Dendritic cell treated with granulocyte-macrophage colony-stimulating factor and Interleukin-4, amounts not matched to agents 40 ng/mL and 50 ng/mL, for 4 days (primary cell): ENCODE measurements around the gene GLT8D2.

ENCODE experiments used
- H3K27ac Mint-ChIP-seq: one replicate; pipeline ENCODE4 v1.8.0; 2022; ENCODE audit warnings: mild to moderate bottlenecking, mixed read lengths
- H3K27me3 Mint-ChIP-seq: one replicate; pipeline ENCODE4 v1.8.0; 2022; ENCODE audit warnings: mild to moderate bottlenecking, mixed read lengths
- H3K36me3 Mint-ChIP-seq: one replicate; pipeline ENCODE4 v1.8.0; 2022; ENCODE audit warnings: low read depth, mixed read lengths
- H3K4me1 Mint-ChIP-seq: one replicate; pipeline ENCODE4 v1.8.0; 2022; ENCODE audit warnings: low read depth, mixed read lengths
- H3K4me3 Mint-ChIP-seq: one replicate; pipeline ENCODE4 v1.8.0; 2022; ENCODE audit warnings: mild to moderate bottlenecking, moderate library complexity, mixed read lengths
- H3K9me3 Mint-ChIP-seq: one replicate; pipeline ENCODE4 v1.8.0; 2022; ENCODE audit warnings: mixed read lengths
- intact Hi-C: fragments of 100-400 bp; cut with micrococcal nuclease; formaldehyde crosslinking; loops from one replicate; pipeline ENCODE4 v1.15.0; 2022

The GLT8D2 gene

DNA sequence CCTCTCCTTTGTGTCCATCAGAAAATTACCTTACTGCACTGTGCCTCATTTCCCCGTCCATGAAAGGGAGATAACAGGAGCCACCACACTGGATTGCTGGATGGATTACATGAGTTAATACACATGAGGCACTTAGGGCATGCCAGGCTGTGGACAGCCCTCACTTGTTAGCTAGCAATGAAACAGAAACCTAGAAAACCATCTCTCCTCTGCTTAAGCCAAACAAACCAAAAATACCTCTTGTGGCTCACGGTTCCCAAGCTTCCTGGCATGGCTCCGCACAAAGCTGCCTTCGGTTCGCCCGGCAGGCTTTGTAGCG is 13.7 kb upstream of the GLT8D2 start:
- Mint-ChIP-seq H3K4me3 (peak overlapping the region; percentile 90), H3K36me3 (peaks cover 36% of the 10 kb centered on the region), H3K4me1 (peaks cover 14% of the 10 kb centered on the region), H3K9me3 (no peaks in the 10 kb centered on the region), H3K27ac (peak overlapping the region; percentile 89), H3K27me3 (peaks cover 8% of the 10 kb centered on the region)
- intact Hi-C loops, result loop anchor here (2.0 to 5.0 kb wide), 2 partner anchors 45 to 106 kb away; a partner anchor contains a TSS

DNA sequence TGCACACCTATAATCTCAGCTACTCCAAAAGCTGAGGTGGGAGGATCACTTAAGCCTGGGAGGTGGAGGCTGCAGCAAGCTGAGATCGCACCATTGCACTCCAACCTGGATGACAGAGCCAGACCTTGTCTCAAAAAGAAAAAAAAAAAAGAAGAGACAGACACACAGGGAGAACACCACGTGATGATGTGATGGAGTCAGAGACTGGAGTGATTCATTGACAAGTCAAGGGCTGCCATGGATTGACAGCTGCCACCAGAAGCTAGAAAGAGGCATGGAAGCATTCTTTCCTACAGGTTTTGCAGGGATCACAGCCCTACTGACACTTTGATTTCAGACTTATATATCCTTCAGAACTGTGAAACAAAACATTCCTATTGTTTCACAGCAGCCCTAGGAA is 10.8 kb upstream of the GLT8D2 start:
- Mint-ChIP-seq H3K36me3 (peaks cover 15% of the 10 kb centered on the region), H3K9me3 (no peaks in the 10 kb centered on the region), H3K27me3 (peaks cover 10% of the 10 kb centered on the region), H3K27ac (no peak overlapping the region), H3K4me3 (no peak overlapping the region), H3K4me1 (peaks cover 8% of the 10 kb centered on the region)
- intact Hi-C loops, result loop anchor here (5.0 kb wide), 1 partner anchor 103 kb away; a partner anchor contains a TSS

- peaks cover 8% of the 10 kb centered on the region for H3K4me1 Mint-ChIP-seq
- no peak overlapping the region for H3K4me3 Mint-ChIP-seq
- H3K36me3 Mint-ChIP-seq, result peaks cover 12% of the 10 kb centered on the region
- H3K27ac Mint-ChIP-seq, result no peak overlapping the region
- no peaks in the 10 kb centered on the region for H3K9me3 Mint-ChIP-seq
- intact Hi-C loops, result loop anchor here (5.0 kb wide), 1 partner anchor 103 kb away; a partner anchor contains a TSS
- peaks cover 10% of the 10 kb centered on the region for H3K27me3 Mint-ChIP-seq
Observed at GRCh38 chr12:104059963-104060362, 10.0 kb upstream of the GLT8D2 start.

GRCh38 chr12:104058802-104059201 is 8.8 kb upstream of the GLT8D2 start:
- intact Hi-C loops, result no loop called here
- H3K27ac Mint-ChIP-seq, result no peak overlapping the region
- H3K9me3 Mint-ChIP-seq, result no peaks in the 10 kb centered on the region
- H3K4me3 Mint-ChIP-seq, result no peak overlapping the region
- peaks cover 14% of the 10 kb centered on the region for H3K27me3 Mint-ChIP-seq
- peaks cover under 1% of the 10 kb centered on the region for H3K36me3 Mint-ChIP-seq
- peaks cover 8% of the 10 kb centered on the region for H3K4me1 Mint-ChIP-seq

DNA sequence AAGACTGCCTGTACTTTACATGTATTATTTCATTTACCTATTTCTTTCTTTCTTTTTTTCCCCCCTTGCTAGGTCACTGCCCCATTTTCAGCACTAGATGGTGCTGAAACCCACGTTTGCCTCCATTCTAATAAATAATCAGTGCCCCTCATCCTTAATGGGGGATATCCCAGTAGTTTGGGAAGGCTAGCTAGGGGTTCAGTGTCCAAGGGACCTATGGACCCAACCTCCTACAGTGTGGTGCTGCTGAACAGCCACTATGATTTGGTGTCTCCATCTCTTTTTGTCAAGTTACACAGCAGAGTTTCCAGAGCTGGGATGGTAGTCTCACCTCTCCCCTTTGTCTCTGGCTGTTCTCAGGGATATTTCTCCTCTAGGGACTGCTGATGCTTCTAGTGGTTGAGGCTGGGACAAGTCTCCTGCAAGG is 7.8 kb upstream of the GLT8D2 start:
- Mint-ChIP-seq H3K27me3 (peaks cover 21% of the 10 kb centered on the region), H3K36me3 (no peaks in the 10 kb centered on the region), H3K4me1 (peaks cover 8% of the 10 kb centered on the region), H3K9me3 (no peaks in the 10 kb centered on the region), H3K27ac (no peak overlapping the region), H3K4me3 (no peak overlapping the region)
- intact Hi-C loops, result loop anchor here (1.0 kb wide), 1 partner anchor 52 kb away; no protein-coding TSS in a partner anchor

- intact Hi-C loops, result no loop called here
- no peak overlapping the region for H3K4me3 Mint-ChIP-seq
- no peaks in the 10 kb centered on the region for H3K9me3 Mint-ChIP-seq
- H3K27me3 Mint-ChIP-seq, result peaks cover 19% of the 10 kb centered on the region
- no peaks in the 10 kb centered on the region for H3K36me3 Mint-ChIP-seq
- no peak overlapping the region for H3K27ac Mint-ChIP-seq
- peaks cover 8% of the 10 kb centered on the region for H3K4me1 Mint-ChIP-seq
Observed at GRCh38 chr12:104056419-104056972, 6.5 kb upstream of the GLT8D2 start.

DNA sequence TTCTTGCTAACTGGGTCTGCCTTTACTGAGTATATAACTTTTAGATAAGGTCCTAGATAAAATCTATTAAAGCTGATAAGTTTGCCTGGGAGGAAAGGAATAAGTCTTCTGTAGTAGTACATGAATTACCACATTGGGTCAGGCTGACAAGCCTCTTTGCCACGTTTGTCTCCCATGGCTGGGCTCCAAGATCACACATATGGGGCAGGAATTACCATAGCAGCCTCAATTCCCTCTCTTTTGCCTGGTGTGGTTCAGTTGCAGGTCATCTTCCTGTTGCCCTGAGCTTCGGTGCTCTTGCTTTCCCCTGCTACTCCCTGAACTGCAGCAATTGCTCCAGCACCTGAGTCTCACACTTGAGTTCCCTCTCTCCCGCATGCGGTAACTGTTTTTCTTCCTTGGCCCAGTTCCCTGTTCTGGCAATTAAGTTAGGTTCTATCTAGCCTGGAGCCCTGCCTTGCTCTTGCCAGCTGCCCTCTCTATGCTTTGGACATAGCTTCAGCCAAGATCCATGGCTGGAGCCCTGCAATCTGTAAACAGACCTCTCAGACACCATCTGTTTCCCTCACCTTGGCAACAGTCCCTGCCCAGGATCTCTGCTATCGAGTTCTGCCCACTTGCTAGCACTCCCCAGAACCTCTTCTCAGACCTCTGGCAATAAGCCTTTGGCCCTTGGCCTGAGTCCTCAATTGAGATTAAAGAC is 5.8 kb upstream of the GLT8D2 start:
- H3K36me3 Mint-ChIP-seq, result no peaks in the 10 kb centered on the region
- H3K27ac Mint-ChIP-seq, result no peak overlapping the region
- H3K27me3 Mint-ChIP-seq, result peaks cover 24% of the 10 kb centered on the region
- intact Hi-C loops, result no loop called here
- peaks cover 8% of the 10 kb centered on the region for H3K4me1 Mint-ChIP-seq
- H3K9me3 Mint-ChIP-seq, result no peaks in the 10 kb centered on the region
- no peak overlapping the region for H3K4me3 Mint-ChIP-seq

GRCh38 chr12:104054681-104055346 is 4.8 kb upstream of the GLT8D2 start:
- H3K27ac Mint-ChIP-seq, result no peak overlapping the region
- H3K9me3 Mint-ChIP-seq, result no peaks in the 10 kb centered on the region
- no peak overlapping the region for H3K4me3 Mint-ChIP-seq
- peaks cover 31% of the 10 kb centered on the region for H3K27me3 Mint-ChIP-seq
- no peaks in the 10 kb centered on the region for H3K36me3 Mint-ChIP-seq
- intact Hi-C loops, result no loop called here
- H3K4me1 Mint-ChIP-seq, result peaks cover 10% of the 10 kb centered on the region

- Mint-ChIP-seq H3K4me3 (no peak overlapping the region), H3K4me1 (peaks cover 10% of the 10 kb centered on the region), H3K27ac (no peak overlapping the region), H3K9me3 (no peaks in the 10 kb centered on the region), H3K27me3 (peaks cover 40% of the 10 kb centered on the region), H3K36me3 (no peaks in the 10 kb centered on the region)
- intact Hi-C loops, result no loop called here
Observed at GRCh38 chr12:104050436-104050835, 449 bp upstream of the GLT8D2 start.

- Mint-ChIP-seq H3K27ac (no peak overlapping the region), H3K27me3 (peaks cover 39% of the 10 kb centered on the region), H3K4me1 (peaks cover 10% of the 10 kb centered on the region), H3K9me3 (no peaks in the 10 kb centered on the region), H3K36me3 (no peaks in the 10 kb centered on the region), H3K4me3 (no peak overlapping the region)
- intact Hi-C loops, result no loop called here
Observed at GRCh38 chr12:104049278-104049902, 597 bp downstream of the GLT8D2 start.

DNA sequence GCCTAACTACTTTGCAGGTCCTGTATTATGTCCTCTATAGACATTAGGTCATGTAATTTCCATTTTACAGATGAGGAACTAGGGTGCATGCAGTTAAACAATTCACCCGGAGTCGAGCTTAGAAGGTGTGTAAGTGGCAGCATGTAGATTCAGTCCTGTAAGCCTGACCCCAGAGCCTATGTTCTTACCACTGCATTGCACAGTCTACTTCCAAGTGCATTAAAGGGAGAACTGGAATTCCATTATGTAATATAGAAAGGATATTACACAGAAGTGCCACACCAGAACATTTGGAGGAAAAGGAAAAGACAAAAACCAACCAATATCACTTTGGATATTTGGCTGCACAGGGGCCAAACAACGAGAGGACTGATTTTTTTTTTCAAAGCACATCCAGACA is 1.2 kb downstream of the GLT8D2 start:
- peaks cover 38% of the 10 kb centered on the region for H3K27me3 Mint-ChIP-seq
- peaks cover 10% of the 10 kb centered on the region for H3K4me1 Mint-ChIP-seq
- no peaks in the 10 kb centered on the region for H3K36me3 Mint-ChIP-seq
- intact Hi-C loops, result no loop called here
- H3K4me3 Mint-ChIP-seq, result no peak overlapping the region
- H3K9me3 Mint-ChIP-seq, result no peaks in the 10 kb centered on the region
- H3K27ac Mint-ChIP-seq, result no peak overlapping the region

DNA sequence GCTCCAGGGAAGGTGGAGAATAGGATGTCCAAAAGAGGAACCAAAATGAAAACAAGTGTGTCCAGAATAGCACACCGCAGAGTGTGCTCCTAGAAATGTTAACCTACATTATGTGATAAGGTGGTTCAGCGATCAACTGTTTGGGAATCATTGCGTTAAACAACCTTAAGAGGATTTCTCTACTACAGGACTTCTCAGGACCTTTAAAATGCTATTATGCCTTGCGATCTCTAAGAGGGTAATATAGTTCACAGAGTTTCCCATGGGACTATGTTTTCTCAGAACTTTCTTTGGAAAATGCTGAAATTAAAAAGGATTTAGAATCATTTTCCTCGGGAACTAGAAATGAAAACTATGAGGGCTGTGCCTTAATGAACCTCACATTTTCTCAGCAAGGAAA is 1.8 kb downstream of the GLT8D2 start:
- Mint-ChIP-seq H3K27ac (no peak overlapping the region), H3K9me3 (no peaks in the 10 kb centered on the region), H3K4me1 (peaks cover 10% of the 10 kb centered on the region), H3K27me3 (peaks cover 36% of the 10 kb centered on the region), H3K4me3 (no peak overlapping the region), H3K36me3 (no peaks in the 10 kb centered on the region)
- intact Hi-C loops, result no loop called here

DNA sequence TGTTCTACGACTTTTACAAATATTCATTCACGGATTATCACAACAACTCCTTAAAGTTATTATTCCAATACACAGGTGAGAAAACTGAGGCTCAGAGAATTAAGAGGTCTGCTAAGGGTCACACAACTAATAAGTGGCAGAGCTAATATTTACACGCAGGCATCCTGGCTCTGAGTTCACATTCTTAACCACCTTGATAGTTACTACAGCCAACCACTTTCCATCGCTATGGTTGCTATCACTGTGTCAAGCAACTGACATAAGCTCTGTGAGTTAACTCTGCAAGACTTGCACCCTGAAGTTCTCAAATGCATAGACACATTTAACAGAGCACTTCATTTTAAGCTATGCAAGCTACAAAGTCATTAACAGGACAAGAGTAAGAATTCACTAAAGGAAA is 3.7 kb downstream of the GLT8D2 start:
- H3K36me3 Mint-ChIP-seq, result no peaks in the 10 kb centered on the region
- no peak overlapping the region for H3K4me3 Mint-ChIP-seq
- H3K4me1 Mint-ChIP-seq, result peaks cover 10% of the 10 kb centered on the region
- intact Hi-C loops, result no loop called here
- H3K9me3 Mint-ChIP-seq, result no peaks in the 10 kb centered on the region
- H3K27ac Mint-ChIP-seq, result no peak overlapping the region
- peaks cover 34% of the 10 kb centered on the region for H3K27me3 Mint-ChIP-seq

DNA sequence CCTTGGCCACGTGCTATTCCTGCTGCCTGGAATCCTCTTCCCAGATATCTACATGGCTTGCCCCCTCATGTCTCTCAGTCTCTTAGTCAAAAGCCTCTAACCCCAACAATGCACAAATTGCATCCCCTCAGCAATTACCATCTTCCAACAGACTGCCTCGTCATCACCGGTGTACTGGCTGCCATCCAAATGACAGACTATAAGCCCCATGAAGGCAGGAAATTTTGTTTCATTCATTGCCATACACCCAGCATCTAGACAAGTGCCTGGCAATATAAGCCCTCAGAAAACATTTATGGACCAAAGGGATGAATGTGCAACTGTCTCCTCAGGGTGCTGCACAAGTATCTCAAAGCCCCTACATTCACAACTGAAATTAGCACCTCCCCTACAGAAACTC is 5.8 kb downstream of the GLT8D2 start:
- Mint-ChIP-seq H3K4me3 (no peak overlapping the region), H3K9me3 (no peaks in the 10 kb centered on the region), H3K36me3 (no peaks in the 10 kb centered on the region), H3K27me3 (peaks cover 16% of the 10 kb centered on the region), H3K4me1 (no peaks in the 10 kb centered on the region), H3K27ac (no peak overlapping the region)
- intact Hi-C loops, result no loop called here
